Lower leg skin (tissue), 3 donors: ENCODE results near the gene KCNMA1.

Experiments
- POLR2A ChIP-seq, 2 donors: fragments of 450-650 bp; IDR thresholded peaks; one replicate each; pipeline ENCODE4 v1.6.1; 2016 to 2017; ENCODE audit warnings: antibody characterized with exemption in 2 of 2, mild to moderate bottlenecking in 1 of 2, moderate library complexity in 1 of 2
- TF ChIP-seq, protein P1 (sequence below), 3 donors: fragments of 450-650 bp; IDR thresholded peaks; one replicate each; pipeline ENCODE4 v1.5.1; 2016; ENCODE audit warnings: antibody characterized with exemption in 3 of 3, mild to moderate bottlenecking in 3 of 3, moderate library complexity in 2 of 3

DNA sequence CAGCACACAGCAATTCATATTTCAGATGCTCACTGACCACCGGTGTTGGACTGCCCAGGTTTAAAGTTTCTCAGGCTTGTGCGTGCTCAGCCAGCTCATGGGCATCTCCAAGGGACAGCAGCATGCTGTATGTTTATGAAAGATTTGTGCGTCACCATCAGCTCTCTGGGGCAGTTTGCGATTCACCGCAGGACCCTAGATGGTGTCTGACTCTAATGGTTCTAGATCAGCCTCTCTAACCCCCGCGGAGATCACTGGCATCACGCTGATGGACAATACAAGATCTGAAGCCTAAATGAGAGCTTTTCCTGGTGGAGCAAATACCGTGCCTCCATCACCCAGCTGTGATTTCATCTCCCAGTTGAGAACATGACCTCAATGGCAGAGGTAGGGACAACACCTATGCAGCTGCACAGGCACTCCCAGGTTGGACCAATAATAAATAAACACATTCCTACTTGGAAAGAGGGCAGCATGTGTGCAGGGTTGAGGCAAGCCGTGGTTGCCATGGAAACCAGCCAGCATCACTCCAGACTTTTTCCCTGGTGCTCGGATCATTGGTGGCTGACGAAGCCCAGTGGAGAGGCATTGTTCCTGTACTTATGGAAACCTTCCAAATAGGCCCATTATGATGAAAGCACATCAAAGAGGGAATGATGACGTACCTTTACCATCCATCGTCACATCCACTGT, 253.6 kb downstream of the KCNMA1 start:
- TF ChIP-seq, protein P1, sequence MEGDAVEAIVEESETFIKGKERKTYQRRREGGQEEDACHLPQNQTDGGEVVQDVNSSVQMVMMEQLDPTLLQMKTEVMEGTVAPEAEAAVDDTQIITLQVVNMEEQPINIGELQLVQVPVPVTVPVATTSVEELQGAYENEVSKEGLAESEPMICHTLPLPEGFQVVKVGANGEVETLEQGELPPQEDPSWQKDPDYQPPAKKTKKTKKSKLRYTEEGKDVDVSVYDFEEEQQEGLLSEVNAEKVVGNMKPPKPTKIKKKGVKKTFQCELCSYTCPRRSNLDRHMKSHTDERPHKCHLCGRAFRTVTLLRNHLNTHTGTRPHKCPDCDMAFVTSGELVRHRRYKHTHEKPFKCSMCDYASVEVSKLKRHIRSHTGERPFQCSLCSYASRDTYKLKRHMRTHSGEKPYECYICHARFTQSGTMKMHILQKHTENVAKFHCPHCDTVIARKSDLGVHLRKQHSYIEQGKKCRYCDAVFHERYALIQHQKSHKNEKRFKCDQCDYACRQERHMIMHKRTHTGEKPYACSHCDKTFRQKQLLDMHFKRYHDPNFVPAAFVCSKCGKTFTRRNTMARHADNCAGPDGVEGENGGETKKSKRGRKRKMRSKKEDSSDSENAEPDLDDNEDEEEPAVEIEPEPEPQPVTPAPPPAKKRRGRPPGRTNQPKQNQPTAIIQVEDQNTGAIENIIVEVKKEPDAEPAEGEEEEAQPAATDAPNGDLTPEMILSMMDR (IDR thresholded peaks at IDR 0.05): no peak
- TF ChIP-seq POLR2A (IDR thresholded peaks at IDR 0.05): no peak
